HuH-7 (cell line): ENCODE measurements around the gene C5orf52.
"Not testable (repeated sequence)": the region's sequence is repeated elsewhere in the genome, so short reads cannot be mapped to it uniquely, and the experiment has no call there.

Experiments used
- DNase-seq: peaks from one replicate; pipeline ENCODE4 v3.0.0; 2011; ENCODE audit warnings: low spot score

The C5orf52 gene

GRCh38 chr5:157726607-157727006, 55.3 kb downstream of the C5orf52 start:
- not testable (repeated sequence) for DNase-seq

GRCh38 chr5:157727858-157728257, 56.5 kb downstream of the C5orf52 start:
- not testable (repeated sequence) for DNase-seq
